Fibroblast of pulmonary artery (primary cell): Measurements from ENCODE around the gene KRT27.
"Not testable (repeated sequence)": the region's sequence is repeated elsewhere in the genome, so short reads cannot be mapped to it uniquely, and the experiment has no call there.

Experiments
- DNase-seq: peaks from one replicate; pipeline ENCODE4 v3.0.0-alpha.2; 2010; ENCODE audit warnings: low read depth
- H3K4me3 ChIP-seq: replicated peaks from 2 replicates; pipeline ENCODE4 v1.5.1; 2011; ENCODE audit warnings: low read depth, mild to moderate bottlenecking, control low read depth, low read length, moderate library complexity
- CTCF ChIP-seq: IDR thresholded peaks from 2 replicates; pipeline ENCODE4 v1.5.1; 2011; ENCODE audit warnings: mild to moderate bottlenecking, control low read depth, low read length, inconsistent platforms; ENCODE audit errors: missing control alignments

Gene KRT27

DNA sequence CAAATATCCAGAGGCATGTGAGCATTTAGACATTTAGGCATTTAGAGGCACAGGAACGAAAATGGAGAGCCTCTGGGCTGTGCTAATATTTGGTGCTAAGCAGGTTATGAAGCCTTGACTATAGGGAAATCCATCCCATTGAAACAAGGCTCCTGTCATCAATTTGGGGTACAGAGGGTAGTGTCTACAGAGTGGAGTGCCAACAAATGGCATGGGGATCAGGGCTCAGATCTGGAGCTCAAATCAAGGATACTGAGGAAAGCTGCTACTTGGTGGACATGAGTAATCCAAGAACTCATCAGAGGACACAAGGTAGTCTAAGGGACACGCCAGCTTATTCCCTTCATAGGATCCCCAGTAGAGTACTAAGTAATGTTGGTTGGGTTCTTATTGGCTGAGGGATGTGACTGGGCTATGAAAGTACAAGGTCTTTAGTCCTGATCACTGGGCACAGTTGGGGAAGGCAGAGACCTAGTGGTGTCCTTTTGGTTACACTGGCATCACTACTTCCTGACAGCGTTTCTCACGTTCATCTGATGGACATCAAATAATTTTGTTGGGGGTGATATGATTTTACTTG lies 34.8 kb upstream of the KRT27 start:
- no peak for TF ChIP-seq CTCF
- no peak for DNase-seq
- no peak overlapping the region for H3K4me3 ChIP-seq

GRCh38 chr17:40816569-40816968 lies 34.2 kb upstream of the KRT27 start:
- no peak for DNase-seq
- TF ChIP-seq CTCF = no peak
- no peak overlapping the region for H3K4me3 ChIP-seq

DNA sequence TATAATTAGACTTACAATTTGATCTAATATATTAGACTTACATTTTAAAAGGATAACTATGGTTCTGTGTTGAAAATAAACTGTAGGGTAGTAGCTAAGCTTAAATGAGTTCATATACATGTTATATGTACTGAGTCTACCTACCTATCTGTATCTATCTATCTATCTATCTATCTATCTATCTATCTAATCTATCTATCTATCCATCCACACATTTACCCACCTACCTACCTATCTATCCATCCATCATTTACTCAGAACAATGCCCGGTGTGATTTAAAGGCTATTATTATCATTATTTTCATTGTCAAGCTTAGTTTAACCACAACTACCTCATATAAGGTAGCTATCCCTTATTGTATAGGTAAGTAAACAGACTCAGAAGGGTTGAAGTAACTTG lies 33.0 kb upstream of the KRT27 start:
- H3K4me3 ChIP-seq = no peak overlapping the region
- DNase-seq = no peak
- no peak for TF ChIP-seq CTCF

DNA sequence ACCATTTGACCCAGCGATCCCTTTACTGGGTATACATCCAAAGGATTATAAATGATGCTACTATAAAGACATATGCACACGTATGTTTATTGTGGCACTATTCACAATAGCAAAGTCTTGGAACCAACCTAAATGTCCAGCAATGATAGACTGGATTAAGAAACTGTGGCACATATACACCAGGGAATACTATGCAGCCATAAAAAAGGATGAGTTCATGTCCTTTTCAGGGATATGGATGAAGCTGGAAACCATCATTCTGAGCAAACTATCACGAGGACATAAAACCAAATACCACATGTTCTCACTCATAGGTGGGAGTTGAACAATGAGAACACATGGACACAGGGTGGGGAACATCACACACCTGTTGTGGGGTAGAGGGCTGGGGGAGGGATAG lies 32.3 kb upstream of the KRT27 start:
- not testable (repeated sequence) for DNase-seq, H3K4me3 ChIP-seq

- H3K4me3 ChIP-seq = no peak overlapping the region
- no peak for TF ChIP-seq CTCF
- no peak for DNase-seq
Measured at GRCh38 chr17:40813804-40814203, 31.5 kb upstream of the KRT27 start.

DNA sequence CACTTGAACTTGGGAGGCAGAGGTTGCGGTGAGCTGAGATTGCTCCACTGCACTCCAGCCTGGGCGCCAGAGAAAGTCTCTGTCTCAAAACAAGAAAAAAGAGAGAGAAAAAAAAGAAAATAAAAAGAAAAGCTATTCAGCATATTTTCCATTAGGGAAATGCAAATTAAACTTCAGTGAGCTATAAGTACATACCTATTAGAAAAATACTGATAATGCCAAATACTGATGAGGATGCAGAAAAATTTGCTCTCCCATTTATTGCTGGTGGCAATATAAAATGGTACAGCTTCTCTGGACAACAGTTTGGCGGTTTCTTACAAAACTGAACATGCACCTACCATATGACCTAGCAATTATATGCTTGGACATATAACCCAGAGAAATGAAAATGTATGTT lies 30.3 kb upstream of the KRT27 start:
- H3K4me3 ChIP-seq = no peak overlapping the region
- TF ChIP-seq CTCF = no peak
- no peak for DNase-seq

DNA sequence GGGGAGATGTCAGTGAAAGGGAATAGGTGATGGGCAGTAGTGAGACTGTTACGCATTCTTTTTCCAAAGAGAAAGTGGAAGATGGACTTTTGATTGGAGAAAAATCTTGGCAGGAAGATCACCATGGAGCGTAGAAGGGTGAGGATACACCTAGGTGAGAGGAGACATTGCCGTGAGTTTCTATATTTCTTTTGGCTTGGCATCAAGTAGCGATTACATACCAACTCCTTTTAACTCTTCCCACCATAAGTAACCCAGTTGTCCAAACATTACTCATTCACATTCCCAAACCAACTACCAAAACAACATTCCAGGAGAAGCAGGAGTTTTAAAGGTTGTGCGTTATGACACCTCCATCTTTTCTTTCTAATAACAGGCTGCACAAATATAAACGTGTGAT lies 28.1 kb upstream of the KRT27 start:
- TF ChIP-seq CTCF = no peak
- H3K4me3 ChIP-seq = no peak overlapping the region
- DNase-seq = peak; percentile 8
